ENCODE measurements around the gene PIGB.
"Not testable (repeated sequence)": the region's sequence is repeated elsewhere in the genome, so short reads cannot be mapped to it uniquely, and the experiment has no call there.

PIGB gene

DNA sequence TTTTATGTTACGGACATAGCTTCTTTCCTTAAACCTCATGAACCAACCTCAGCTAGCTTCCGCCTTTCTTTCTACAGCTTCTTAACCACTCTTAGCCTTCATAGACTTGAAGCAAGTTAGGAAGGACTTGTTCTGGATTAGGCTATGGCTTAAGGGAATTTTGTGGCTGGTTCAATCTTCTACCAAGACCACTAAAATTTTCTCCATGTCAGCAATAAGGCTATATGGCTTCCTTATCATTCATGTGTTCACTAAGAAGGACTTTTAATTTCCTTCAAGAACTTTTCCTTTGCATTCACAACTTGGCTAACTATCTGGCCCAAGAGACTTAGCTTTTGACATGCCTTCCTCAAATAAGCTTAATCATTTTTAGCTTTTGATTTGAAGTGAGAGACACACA, 64.7 kb downstream of the PIGB start:
- no peak for DNase-seq

DNA sequence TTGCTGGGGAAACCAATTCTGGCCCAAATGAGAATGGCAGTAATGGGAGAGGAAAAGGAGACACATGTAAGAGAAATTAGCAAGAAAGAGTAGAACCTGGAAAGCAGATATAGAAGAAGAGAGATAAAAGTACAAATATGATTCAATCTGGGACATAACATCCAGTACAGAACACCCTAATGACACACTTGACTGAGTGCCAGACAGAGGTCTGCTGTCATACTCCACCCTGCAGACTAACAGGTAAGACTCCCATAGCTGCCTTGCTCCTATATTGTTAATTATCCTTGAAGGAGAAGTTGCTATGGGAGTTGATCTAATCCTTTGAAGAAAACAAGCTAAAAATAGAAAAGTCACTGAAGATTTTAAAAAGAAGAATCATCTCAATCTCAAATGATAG, 68.0 kb downstream of the PIGB start:
- DNase-seq = no peak

DNA sequence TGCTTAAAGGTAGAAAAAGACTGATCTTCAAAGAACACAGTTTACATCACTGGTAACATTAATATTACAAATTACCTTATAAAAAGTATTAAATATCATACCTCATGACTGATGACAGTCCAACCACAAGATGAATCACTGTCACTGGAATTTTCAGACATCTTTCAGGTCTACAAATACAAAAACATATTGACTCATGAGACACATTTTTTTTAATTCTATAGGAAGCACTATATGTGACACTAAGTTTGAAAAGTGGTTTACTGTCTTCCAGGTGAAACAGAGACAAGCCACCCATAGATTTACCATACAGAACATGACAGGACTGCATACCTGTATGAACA, 70.2 kb downstream of the PIGB start:
- DNase-seq = no peak

DNA sequence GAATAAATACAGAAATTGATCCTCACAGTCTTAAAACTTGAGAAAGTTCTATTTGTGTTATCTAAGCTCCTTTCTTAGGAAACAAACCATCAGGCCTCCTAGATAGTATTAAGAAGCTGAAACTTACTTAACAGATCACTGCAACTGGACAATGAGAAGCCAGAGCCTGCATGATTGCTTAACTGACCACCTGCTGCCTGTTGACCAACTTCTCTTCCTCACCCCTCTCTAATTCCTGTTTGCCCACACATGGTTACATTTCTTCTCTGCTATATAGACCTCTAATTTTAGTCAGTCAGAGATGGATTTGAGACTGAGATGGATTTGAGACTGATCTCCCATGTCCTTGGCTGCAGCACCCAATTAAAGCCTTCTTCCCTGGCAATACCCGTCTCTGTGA, 75.7 kb downstream of the PIGB start:
- DNase-seq = no peak

DNA sequence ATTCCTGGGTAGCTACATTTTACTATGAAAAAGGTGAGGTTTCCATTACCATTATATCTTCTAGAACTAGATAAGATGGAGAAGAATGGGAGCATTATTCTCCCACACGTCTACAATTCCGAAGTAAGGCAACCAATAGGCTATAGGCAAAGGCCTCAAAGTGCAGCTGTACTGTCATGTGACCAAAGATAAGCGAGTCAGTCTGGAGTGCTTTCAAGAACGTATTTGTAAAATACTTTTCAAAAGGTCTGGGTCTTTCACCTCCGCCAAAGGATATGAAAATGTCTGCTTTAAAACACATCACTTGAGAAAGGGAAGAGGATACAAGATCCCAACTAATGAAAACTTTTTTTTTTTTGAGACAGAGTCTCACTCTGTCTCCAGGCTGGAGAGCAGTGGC, 79.2 kb downstream of the PIGB start:
- no peak for DNase-seq

DNA sequence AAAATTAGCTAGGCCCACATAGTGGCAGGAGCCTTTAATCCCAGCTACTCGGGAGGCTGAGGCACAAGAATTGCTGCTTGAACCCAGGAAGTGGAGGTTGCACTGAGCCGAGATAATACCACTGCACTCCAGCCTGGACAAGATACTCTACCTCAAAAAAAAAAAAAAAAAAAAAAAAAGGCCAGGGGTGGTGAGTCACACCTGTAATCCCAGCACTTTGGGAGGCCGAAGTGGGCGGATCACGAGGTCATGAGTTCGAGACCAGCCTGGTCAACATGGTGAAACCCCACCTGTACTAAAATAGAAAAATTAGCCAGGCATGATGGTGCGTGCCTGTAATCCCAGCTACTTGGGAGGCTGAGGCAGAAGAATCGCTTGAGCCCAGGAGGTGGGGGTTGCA, 81.0 kb downstream of the PIGB start:
- DNase-seq = not testable (repeated sequence)

DNA sequence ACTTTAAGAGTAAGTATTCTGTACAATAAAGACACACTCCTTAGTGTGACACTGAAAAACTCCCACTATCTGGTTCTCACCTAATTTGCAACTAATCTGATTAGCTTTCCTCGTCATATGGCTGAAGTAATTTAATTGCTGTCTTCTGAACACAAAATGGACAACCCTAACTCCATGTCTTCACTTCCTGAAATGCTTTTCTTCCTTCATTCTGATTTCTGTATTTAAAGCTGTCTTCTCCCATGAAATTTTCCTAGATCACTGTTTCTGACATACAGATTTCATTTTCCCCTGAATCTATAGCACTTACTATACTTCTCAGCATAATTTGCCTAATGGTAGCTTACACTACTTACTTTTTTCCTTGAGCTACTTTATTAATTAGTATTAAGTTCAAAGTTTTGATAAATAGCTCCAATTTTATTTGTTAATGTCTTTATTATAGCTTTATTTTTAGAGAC, 82.8 kb downstream of the PIGB start:
- DNase-seq = no peak

DNA sequence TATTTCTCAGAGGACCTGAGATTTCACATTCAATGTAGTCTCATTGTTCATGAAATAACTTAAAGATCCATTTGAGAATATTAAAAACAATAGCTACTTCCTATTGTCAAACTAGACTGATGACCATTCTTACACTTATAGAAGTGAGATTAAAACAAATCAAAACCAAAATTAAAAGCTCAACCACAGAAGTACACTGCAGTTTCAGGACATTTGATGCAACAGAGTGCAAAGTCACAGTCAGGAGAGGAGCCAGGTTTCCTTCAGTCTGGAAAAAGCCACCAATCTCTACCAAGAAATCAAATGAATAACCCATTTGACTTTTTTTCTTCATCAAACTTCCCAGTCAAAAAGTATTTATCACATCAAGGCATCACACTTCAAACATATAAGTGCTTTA, 83.7 kb downstream of the PIGB start:
- no peak for DNase-seq

DNA sequence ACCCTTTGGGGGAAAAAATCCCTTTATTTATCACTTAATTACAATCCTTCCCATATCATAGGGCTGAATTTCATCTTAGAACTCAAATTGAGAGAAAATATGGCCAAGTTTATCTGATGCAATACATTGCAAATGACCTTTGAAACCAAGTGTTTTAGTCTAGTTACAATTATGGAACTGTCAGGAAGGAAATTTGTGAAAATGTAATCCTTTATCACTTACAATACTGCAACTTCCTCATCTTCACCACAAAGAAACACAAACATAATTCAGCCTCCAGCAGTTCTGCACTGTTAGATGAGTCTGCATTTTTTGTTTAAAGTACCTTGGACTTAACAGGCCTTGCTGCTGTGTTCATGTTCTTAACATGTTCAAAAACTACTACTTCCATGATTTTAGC, 84.5 kb downstream of the PIGB start:
- peak; percentile 33 for DNase-seq
